Measurements from ENCODE around the gene DMTF1.
A peak's percentile ranks its signal among the peaks of the same experiment; 100 is the strongest.

DMTF1 gene

GRCh38 chr7:87156709-87157108, 4.5 kb downstream of the DMTF1 start:
- Histone ChIP-seq H3K9ac (ENCODE audit: low read depth, low read length) (no peak overlapping the region), H3K27ac (ENCODE audit: low read length) (no peak overlapping the region), H3K27me3 (ENCODE audit: insufficient read depth, low read length, poor library complexity) (no peaks in the 10 kb centered on the region), H3K4me3 (ENCODE audit: low read depth in 1 of 2, low read length in 2 of 2) (peak overlapping the region in 1 of 2 experiments; percentile 36; a peak in 1 of 4 replicates), H4K20me1 (ENCODE audit: insufficient read depth, low read length) (peaks cover 60% of the 10 kb centered on the region), H2AFZ (ENCODE audit: low read depth, low read length) (no peak overlapping the region), H3K79me2 (ENCODE audit: insufficient read depth, low read length) (peaks cover 97% of the 10 kb centered on the region), H3K4me1 (ENCODE audit: insufficient read depth, low read length) (peaks cover 36% of the 10 kb centered on the region), H3K4me2 (ENCODE audit: insufficient read depth, low read length) (peak overlapping the region; percentile 82), H3K9me3 (ENCODE audit: insufficient read depth, low read length, severe bottlenecking) (no peaks in the 10 kb centered on the region), H3K36me3 (ENCODE audit: insufficient read depth, low read length) (peaks cover 36% of the 10 kb centered on the region)
- TF ChIP-seq EZH2 (IDR thresholded peaks at IDR 0.05; ENCODE audit: borderline replicate concordance, low read depth, low read length, severe bottlenecking) (no peak), CTCF (IDR thresholded peaks at IDR 0.05; ENCODE audit: borderline replicate concordance, extremely low read depth, low read length, poor library complexity, severe bottlenecking) (no peak)
- ATAC-seq (ENCODE audit: insufficient read depth, low read depth) = no peak
- DNase-seq = no peak

GRCh38 chr7:87159538-87159937, 7.3 kb downstream of the DMTF1 start:
- no peak for ATAC-seq (ENCODE audit: insufficient read depth, low read depth)
- peaks cover 59% of the 10 kb centered on the region for H4K20me1 ChIP-seq (ENCODE audit: insufficient read depth, low read length)
- no peak for TF ChIP-seq CTCF (IDR thresholded peaks at IDR 0.05; ENCODE audit: borderline replicate concordance, extremely low read depth, low read length, poor library complexity, severe bottlenecking)
- TF ChIP-seq EZH2 (IDR thresholded peaks at IDR 0.05; ENCODE audit: borderline replicate concordance, low read depth, low read length, severe bottlenecking) = no peak
- H3K9ac ChIP-seq (ENCODE audit: low read depth, low read length) = no peak overlapping the region
- no peaks in the 10 kb centered on the region for H3K27me3 ChIP-seq (ENCODE audit: insufficient read depth, low read length, poor library complexity)
- peaks cover 25% of the 10 kb centered on the region for H3K4me1 ChIP-seq (ENCODE audit: insufficient read depth, low read length)
- DNase-seq = no peak
- H3K9me3 ChIP-seq (ENCODE audit: insufficient read depth, low read length, severe bottlenecking) = no peaks in the 10 kb centered on the region
- peaks cover 58% of the 10 kb centered on the region for H3K36me3 ChIP-seq (ENCODE audit: insufficient read depth, low read length)
- H3K79me2 ChIP-seq (ENCODE audit: insufficient read depth, low read length) = peaks cover 99% of the 10 kb centered on the region
- H3K4me3 ChIP-seq (ENCODE audit: low read depth in 1 of 2, low read length in 2 of 2) = no peak overlapping the region
- H3K4me2 ChIP-seq (ENCODE audit: insufficient read depth, low read length) = peak overlapping the region; percentile 9; the same call in 1 of the 2 replicates
- no peak overlapping the region for H3K27ac ChIP-seq (ENCODE audit: low read length)
- no peak overlapping the region for H2AFZ ChIP-seq (ENCODE audit: low read depth, low read length)

- DNase-seq = no peak
- H3K4me3 ChIP-seq (ENCODE audit: low read depth in 1 of 2, low read length in 2 of 2) = no peak overlapping the region
- H2AFZ ChIP-seq (ENCODE audit: low read depth, low read length) = no peak overlapping the region
- TF ChIP-seq EZH2 (IDR thresholded peaks at IDR 0.05; ENCODE audit: borderline replicate concordance, low read depth, low read length, severe bottlenecking) = no peak
- no peak for TF ChIP-seq CTCF (IDR thresholded peaks at IDR 0.05; ENCODE audit: borderline replicate concordance, extremely low read depth, low read length, poor library complexity, severe bottlenecking)
- H3K36me3 ChIP-seq (ENCODE audit: insufficient read depth, low read length) = peaks cover 82% of the 10 kb centered on the region
- H3K27me3 ChIP-seq (ENCODE audit: insufficient read depth, low read length, poor library complexity) = no peaks in the 10 kb centered on the region
- H3K79me2 ChIP-seq (ENCODE audit: insufficient read depth, low read length) = peaks cover 89% of the 10 kb centered on the region
- peaks cover 28% of the 10 kb centered on the region for H4K20me1 ChIP-seq (ENCODE audit: insufficient read depth, low read length)
- no peak overlapping the region for H3K4me2 ChIP-seq (ENCODE audit: insufficient read depth, low read length)
- ATAC-seq (ENCODE audit: insufficient read depth, low read depth) = no peak
- H3K4me1 ChIP-seq (ENCODE audit: insufficient read depth, low read length) = no peaks in the 10 kb centered on the region
- H3K9me3 ChIP-seq (ENCODE audit: insufficient read depth, low read length, severe bottlenecking) = no peaks in the 10 kb centered on the region
- H3K9ac ChIP-seq (ENCODE audit: low read depth, low read length) = no peak overlapping the region
- no peak overlapping the region for H3K27ac ChIP-seq (ENCODE audit: low read length)
Measured at GRCh38 chr7:87164433-87164832, 12.2 kb downstream of the DMTF1 start.

GRCh38 chr7:87170828-87171227, 18.6 kb downstream of the DMTF1 start:
- no peak overlapping the region for H3K4me3 ChIP-seq (ENCODE audit: low read depth in 1 of 2, low read length in 2 of 2)
- H3K9me3 ChIP-seq (ENCODE audit: insufficient read depth, low read length, severe bottlenecking) = no peaks in the 10 kb centered on the region
- DNase-seq (no peak), ATAC-seq (ENCODE audit: insufficient read depth, low read depth) (no peak)
- H3K27me3 ChIP-seq (ENCODE audit: insufficient read depth, low read length, poor library complexity) = no peaks in the 10 kb centered on the region
- peaks cover 60% of the 10 kb centered on the region for H3K79me2 ChIP-seq (ENCODE audit: insufficient read depth, low read length)
- no peaks in the 10 kb centered on the region for H3K4me1 ChIP-seq (ENCODE audit: insufficient read depth, low read length)
- H3K27ac ChIP-seq (ENCODE audit: low read length) = no peak overlapping the region
- TF ChIP-seq CTCF (IDR thresholded peaks at IDR 0.05; ENCODE audit: borderline replicate concordance, extremely low read depth, low read length, poor library complexity, severe bottlenecking) (no peak), EZH2 (IDR thresholded peaks at IDR 0.05; ENCODE audit: borderline replicate concordance, low read depth, low read length, severe bottlenecking) (no peak)
- H4K20me1 ChIP-seq (ENCODE audit: insufficient read depth, low read length) = peaks cover 4% of the 10 kb centered on the region; the same call in 1 of the 2 replicates
- H2AFZ ChIP-seq (ENCODE audit: low read depth, low read length) = no peak overlapping the region
- peaks cover 100% of the 10 kb centered on the region for H3K36me3 ChIP-seq (ENCODE audit: insufficient read depth, low read length)
- no peak overlapping the region for H3K4me2 ChIP-seq (ENCODE audit: insufficient read depth, low read length)
- H3K9ac ChIP-seq (ENCODE audit: low read depth, low read length) = no peak overlapping the region

All from DND-41 (cell line).